MM.1S (cell line): Measurements from ENCODE around the gene ENOPH1.
"Not testable (repeated sequence)": the region's sequence is repeated elsewhere in the genome, so short reads cannot be mapped to it uniquely, and the experiment has no call there.

Experiments
- DNase-seq: peaks from one replicate; pipeline ENCODE4 v3.0.0-alpha.2; 2015
- H2AFZ ChIP-seq: fragments of 300-600 bp; sonication (generic); 2 replicates; pipeline ENCODE4 v1.6.0; 2016; ENCODE audit warnings: antibody characterized with exemption, low read length
- H3F3A ChIP-seq: fragments of 300-600 bp; sonication (generic); 2 replicates; pipeline ENCODE4 v1.6.1; 2016; ENCODE audit warnings: mild to moderate bottlenecking, antibody characterized with exemption, low read length, moderate library complexity, mixed read lengths; ENCODE audit not compliant: insufficient read depth
- H3K27ac ChIP-seq: fragments of 300-600 bp; sonication (generic); 2 replicates; pipeline ENCODE4 v1.5.1; 2016; ENCODE audit warnings: mild to moderate bottlenecking, low read length
- H3K27me3 ChIP-seq: fragments of 300-600 bp; sonication (generic); replicated peaks from 2 replicates; pipeline ENCODE4 v1.6.0; 2016; ENCODE audit warnings: low read length; ENCODE audit not compliant: insufficient read depth
- H3K36me3 ChIP-seq: fragments of 300-600 bp; sonication (generic); replicated peaks from 2 replicates; pipeline ENCODE4 v1.6.1; 2016; ENCODE audit warnings: mild to moderate bottlenecking, low read length, mixed read lengths; ENCODE audit not compliant: insufficient read depth
- H3K4me1 ChIP-seq: fragments of 300-600 bp; sonication (generic); 2 replicates; pipeline ENCODE4 v1.6.1; 2016; ENCODE audit warnings: low read length, mixed read lengths
- H3K4me2 ChIP-seq: fragments of 300-600 bp; sonication (generic); 2 replicates; pipeline ENCODE4 v1.6.0; 2016; ENCODE audit warnings: low read depth, low read length
- H3K4me3 ChIP-seq: fragments of 300-600 bp; sonication (generic); 2 replicates; pipeline ENCODE4 v1.5.1; 2016; ENCODE audit warnings: low read length, mixed read lengths
- H3K79me2 ChIP-seq: fragments of 300-600 bp; sonication (generic); 2 replicates; pipeline ENCODE4 v1.6.1; 2016; ENCODE audit warnings: mixed run types, low read length, mixed read lengths
- H3K9ac ChIP-seq: fragments of 300-600 bp; sonication (generic); 2 replicates; pipeline ENCODE4 v1.6.1; 2016; ENCODE audit warnings: low read length, mixed read lengths
- H3K9me2 ChIP-seq: fragments of 300-600 bp; sonication (generic); replicated peaks from 2 replicates; pipeline ENCODE4 v1.6.1; 2016; ENCODE audit warnings: mild to moderate bottlenecking, low read length, mixed read lengths; ENCODE audit not compliant: insufficient read depth
- H3K9me3 ChIP-seq: fragments of 300-600 bp; sonication (generic); replicated peaks from 2 replicates; pipeline ENCODE4 v1.6.1; 2016; ENCODE audit warnings: mild to moderate bottlenecking, low read length, mixed read lengths; ENCODE audit not compliant: insufficient read depth
- H4K20me1 ChIP-seq: fragments of 300-600 bp; sonication (generic); 2 replicates; pipeline ENCODE4 v1.6.1; 2016; ENCODE audit warnings: mild to moderate bottlenecking, low read length, moderate library complexity, mixed read lengths; ENCODE audit not compliant: insufficient read depth
- EZH2 ChIP-seq: fragments of 300-600 bp; sonication (generic); optimal IDR thresholded peaks from 2 replicates; pipeline ENCODE3; 2017; ENCODE audit warnings: low read depth, mild to moderate bottlenecking, antibody characterized with exemption, low read length, mixed read lengths
- EZH2phosphoT487 ChIP-seq: fragments of 300-600 bp; sonication (generic); IDR thresholded peaks from 2 replicates; pipeline ENCODE4 v1.6.1; 2018; ENCODE audit warnings: antibody characterized with exemption, low read length
- TF ChIP-seq, protein P1 (sequence below): fragments of 300-600 bp; sonication (generic); IDR thresholded peaks from 2 replicates; pipeline ENCODE4 v1.5.1; 2016; ENCODE audit warnings: antibody characterized with exemption, low read length, mixed read lengths

ENOPH1 gene

DNA sequence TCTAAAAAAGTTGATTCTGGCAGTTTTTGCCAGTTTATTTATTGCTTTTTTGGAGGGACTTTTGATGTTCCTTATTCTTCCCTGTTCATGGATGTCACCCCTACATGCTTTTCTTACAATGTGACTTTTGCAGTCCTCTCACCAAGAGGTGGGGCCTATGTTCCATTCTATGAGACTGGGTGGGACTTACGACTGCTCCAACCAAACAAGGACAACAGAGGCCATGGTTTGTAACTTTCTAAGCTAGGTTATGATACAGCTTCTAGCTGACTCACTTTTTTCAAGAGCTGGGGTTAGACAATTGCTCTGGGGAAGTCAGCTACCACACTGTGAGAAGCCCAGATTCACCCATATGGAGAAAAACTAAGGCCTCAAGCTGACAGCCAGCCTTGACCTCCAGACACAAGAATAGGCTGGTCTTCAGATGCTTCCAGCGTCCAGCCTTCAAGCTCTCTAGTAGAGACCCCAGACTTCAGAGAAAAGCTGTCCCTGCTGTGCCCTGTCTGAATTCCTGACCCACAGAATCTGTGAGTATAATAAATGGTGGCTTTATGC is 39.5 kb downstream of the ENOPH1 start:
- Histone ChIP-seq H3K27me3 (no peaks in the 10 kb centered on the region), H3K79me2 (no peaks in the 10 kb centered on the region), H3K27ac (no peak overlapping the region), H3K4me3 (no peak overlapping the region), H3K9ac (no peak overlapping the region), H3K9me2 (no peaks in the 10 kb centered on the region), H2AFZ (no peak overlapping the region), H3F3A (no peaks in the 10 kb centered on the region), H3K36me3 (no peaks in the 10 kb centered on the region), H3K9me3 (no peaks in the 10 kb centered on the region), H3K4me1 (no peaks in the 10 kb centered on the region), H3K4me2 (no peak overlapping the region), H4K20me1 (no peaks in the 10 kb centered on the region)
- DNase-seq, result no peak
- no peak for TF ChIP-seq EZH2
- no peak for TF ChIP-seq EZH2phosphoT487
- TF ChIP-seq, protein P1, sequence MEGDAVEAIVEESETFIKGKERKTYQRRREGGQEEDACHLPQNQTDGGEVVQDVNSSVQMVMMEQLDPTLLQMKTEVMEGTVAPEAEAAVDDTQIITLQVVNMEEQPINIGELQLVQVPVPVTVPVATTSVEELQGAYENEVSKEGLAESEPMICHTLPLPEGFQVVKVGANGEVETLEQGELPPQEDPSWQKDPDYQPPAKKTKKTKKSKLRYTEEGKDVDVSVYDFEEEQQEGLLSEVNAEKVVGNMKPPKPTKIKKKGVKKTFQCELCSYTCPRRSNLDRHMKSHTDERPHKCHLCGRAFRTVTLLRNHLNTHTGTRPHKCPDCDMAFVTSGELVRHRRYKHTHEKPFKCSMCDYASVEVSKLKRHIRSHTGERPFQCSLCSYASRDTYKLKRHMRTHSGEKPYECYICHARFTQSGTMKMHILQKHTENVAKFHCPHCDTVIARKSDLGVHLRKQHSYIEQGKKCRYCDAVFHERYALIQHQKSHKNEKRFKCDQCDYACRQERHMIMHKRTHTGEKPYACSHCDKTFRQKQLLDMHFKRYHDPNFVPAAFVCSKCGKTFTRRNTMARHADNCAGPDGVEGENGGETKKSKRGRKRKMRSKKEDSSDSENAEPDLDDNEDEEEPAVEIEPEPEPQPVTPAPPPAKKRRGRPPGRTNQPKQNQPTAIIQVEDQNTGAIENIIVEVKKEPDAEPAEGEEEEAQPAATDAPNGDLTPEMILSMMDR, result no peak

DNA sequence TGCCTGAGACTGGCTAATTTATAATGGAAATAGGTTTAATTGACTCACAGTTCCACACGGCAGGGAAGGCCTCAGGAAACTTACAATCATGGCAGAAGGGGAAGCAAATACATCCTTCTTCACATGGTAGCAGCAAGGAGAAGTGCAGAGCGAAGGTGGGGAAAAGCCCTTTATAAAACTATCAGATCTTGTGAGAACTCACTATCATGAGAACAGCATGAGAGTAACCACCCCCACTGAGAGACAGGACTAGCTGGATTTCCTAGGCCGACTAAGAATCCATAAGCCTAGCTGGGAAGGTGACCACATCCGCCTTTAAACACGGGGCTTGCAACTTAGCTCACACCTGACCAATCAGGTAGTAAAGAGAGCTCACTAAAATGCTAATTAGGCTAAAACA is 42.7 kb downstream of the ENOPH1 start:
- not testable (repeated sequence) for H3K4me3 ChIP-seq, H3F3A ChIP-seq, H3K9ac ChIP-seq, DNase-seq, H3K36me3 ChIP-seq, H3K4me2 ChIP-seq, H3K27me3 ChIP-seq, H3K4me1 ChIP-seq, H2AFZ ChIP-seq, H3K79me2 ChIP-seq, H3K9me2 ChIP-seq, H4K20me1 ChIP-seq, H3K27ac ChIP-seq, H3K9me3 ChIP-seq

DNA sequence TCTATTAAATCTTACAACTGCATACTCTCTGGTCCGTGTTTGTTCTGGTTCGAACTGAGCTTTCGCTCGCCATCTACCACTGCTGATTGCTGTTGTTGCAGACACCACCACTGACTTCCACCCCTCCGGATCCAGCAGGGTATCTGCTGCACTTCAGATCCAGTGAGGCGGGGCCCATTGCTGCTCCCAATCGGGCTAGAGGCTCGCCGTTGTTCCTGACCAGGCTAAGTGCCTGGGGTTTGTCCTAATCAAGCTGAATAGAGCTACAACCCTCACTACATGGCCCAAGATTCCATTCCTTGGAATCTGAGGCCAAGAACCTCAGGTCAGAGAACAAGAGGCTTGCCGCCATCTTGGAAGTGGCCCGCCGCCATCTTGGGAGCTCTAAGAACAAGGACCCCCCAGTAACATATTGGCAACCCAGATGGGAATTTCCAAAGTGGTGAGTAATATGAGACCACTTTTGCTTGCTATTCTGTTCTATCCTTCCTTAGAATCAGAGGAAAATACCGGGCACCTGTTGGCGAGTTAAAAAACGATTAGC is 43.3 kb downstream of the ENOPH1 start:
- Histone ChIP-seq H2AFZ (no peak overlapping the region), H3K36me3 (no peaks in the 10 kb centered on the region), H3K27me3 (no peaks in the 10 kb centered on the region), H4K20me1 (no peaks in the 10 kb centered on the region), H3K9me3 (no peaks in the 10 kb centered on the region), H3K9me2 (no peaks in the 10 kb centered on the region), H3K4me2 (no peak overlapping the region), H3K4me3 (no peak overlapping the region), H3K27ac (no peak overlapping the region), H3K9ac (no peak overlapping the region), H3K4me1 (no peaks in the 10 kb centered on the region), H3F3A (no peaks in the 10 kb centered on the region), H3K79me2 (no peaks in the 10 kb centered on the region)
- no peak for DNase-seq
- TF ChIP-seq, protein P1, result no peak
- TF ChIP-seq EZH2, result no peak
- TF ChIP-seq EZH2phosphoT487, result no peak

- not testable (repeated sequence) for H3K27ac ChIP-seq, DNase-seq, H3K9me3 ChIP-seq, H3F3A ChIP-seq, H3K4me1 ChIP-seq, H3K79me2 ChIP-seq, H3K27me3 ChIP-seq, H3K9me2 ChIP-seq, H2AFZ ChIP-seq, H4K20me1 ChIP-seq, H3K4me2 ChIP-seq, H3K4me3 ChIP-seq, H3K36me3 ChIP-seq, H3K9ac ChIP-seq
Measured at GRCh38 chr4:82475931-82476330, 45.5 kb downstream of the ENOPH1 start.

- not testable (repeated sequence) for H4K20me1 ChIP-seq, H3K27ac ChIP-seq, H3F3A ChIP-seq, H3K4me2 ChIP-seq, H3K4me3 ChIP-seq, H3K9ac ChIP-seq, H2AFZ ChIP-seq, H3K79me2 ChIP-seq, H3K27me3 ChIP-seq, H3K4me1 ChIP-seq, H3K36me3 ChIP-seq, H3K9me3 ChIP-seq, DNase-seq, H3K9me2 ChIP-seq
Measured at GRCh38 chr4:82477469-82477868, 47.1 kb downstream of the ENOPH1 start.
